WTC11 (cell line): ENCODE data around the gene SPART. TPM values are rescaled to one million over a fixed set of nuclear protein-coding genes. Genes with fewer than 3 reads are reported as not detected.
"Not testable (repeated sequence)": the region's sequence is repeated elsewhere in the genome, so short reads cannot be mapped to it uniquely, and the experiment has no call there.

Experiments
- ATAC-seq: fragments of 200-7000 bp; cut with Tn5 transposase; 2 replicates; pipeline ENCODE4 v1.10.0; 2021; ENCODE audit warnings: mild to moderate bottlenecking, moderate library complexity
- CTCF ChIA-PET: fragments of 300-600 bp; sonication (Branson Sonifier 250); formaldehyde crosslinking; loops from one replicate; lab custom pipeline; 2021; ENCODE audit warnings: antibody characterized with exemption; lab: Charles Lee
- POLR2A ChIA-PET: fragments of 350-600 bp; sonication (Branson Sonifier 250); formaldehyde crosslinking; loops from one replicate; lab custom pipeline; 2021; ENCODE audit warnings: antibody characterized with exemption; lab: Charles Lee
- DNase-seq: peaks from one replicate; pipeline ENCODE4 v3.0.0; 2021; ENCODE audit warnings: low spot score
- H3K27ac Mint-ChIP-seq: 2 replicates; pipeline ENCODE4 v1.8.0; 2021; ENCODE audit warnings: mixed read lengths
- H3K27me3 Mint-ChIP-seq: 2 replicates; pipeline ENCODE4 v1.8.0; 2021; ENCODE audit warnings: low read depth, mild to moderate bottlenecking, moderate library complexity, mixed read lengths
- H3K36me3 Mint-ChIP-seq: 2 replicates; pipeline ENCODE4 v1.8.0; 2021; ENCODE audit warnings: mixed read lengths
- H3K4me1 Mint-ChIP-seq: 2 replicates; pipeline ENCODE4 v1.8.0; 2022; ENCODE audit warnings: mixed read lengths
- H3K4me3 Mint-ChIP-seq: 2 replicates; pipeline ENCODE4 v1.8.0; 2021; ENCODE audit warnings: mild to moderate bottlenecking, moderate library complexity, mixed read lengths
- H3K9me3 Mint-ChIP-seq: 2 replicates; pipeline ENCODE4 v1.8.0; 2021; ENCODE audit warnings: mixed read lengths
- ARID4B ChIP-seq: sonication (generic); formaldehyde crosslinking; IDR thresholded peaks from 2 replicates; pipeline ENCODE4 v1.8.0; 2023; ENCODE audit warnings: missing genetic modification reagents, mild to moderate bottlenecking, borderline replicate concordance
- ATF6 ChIP-seq: sonication (generic); formaldehyde crosslinking; IDR thresholded peaks from 2 replicates; pipeline ENCODE4 v1.8.1; 2023; ENCODE audit warnings: mild to moderate bottlenecking, missing genetic modification reagents
- CBFB ChIP-seq: sonication (generic); formaldehyde crosslinking; IDR thresholded peaks from 2 replicates; pipeline ENCODE4 v1.8.1; 2022; ENCODE audit warnings: mild to moderate bottlenecking, low read depth, missing genetic modification reagents
- E2F1 ChIP-seq: sonication (generic); formaldehyde crosslinking; IDR thresholded peaks from 2 replicates; pipeline ENCODE4 v1.8.0; 2022; ENCODE audit warnings: mild to moderate bottlenecking, missing genetic modification reagents
- E2F4 ChIP-seq: sonication (generic); formaldehyde crosslinking; IDR thresholded peaks from 2 replicates; pipeline ENCODE4 v1.8.1; 2022; ENCODE audit warnings: low read depth, mild to moderate bottlenecking, moderate library complexity, missing genetic modification reagents, borderline replicate concordance
- ELF4 ChIP-seq: sonication (generic); formaldehyde crosslinking; IDR thresholded peaks from 2 replicates; pipeline ENCODE4 v1.8.1; 2022; ENCODE audit warnings: low read depth, mild to moderate bottlenecking, moderate library complexity, missing genetic modification reagents
- HMGA2 ChIP-seq: fragments of 250-450 bp; sonication (Bioruptor Pico); IDR thresholded peaks from 2 replicates; pipeline ENCODE4 v1.4.0; 2021; ENCODE audit warnings: mild to moderate bottlenecking, moderate library complexity
- IRF1 ChIP-seq: sonication (generic); formaldehyde crosslinking; IDR thresholded peaks from 2 replicates; pipeline ENCODE4 v1.8.0; 2023; ENCODE audit warnings: missing genetic modification reagents
- KAT7 ChIP-seq: sonication (generic); formaldehyde crosslinking; IDR thresholded peaks from 2 replicates; pipeline ENCODE4 v1.8.1; 2023; ENCODE audit warnings: missing genetic modification reagents, mild to moderate bottlenecking, borderline replicate concordance
- RELA ChIP-seq: sonication (generic); formaldehyde crosslinking; IDR thresholded peaks from 2 replicates; pipeline ENCODE4 v1.8.1; 2022; ENCODE audit warnings: missing genetic modification reagents, mild to moderate bottlenecking, borderline replicate concordance
- SMAD3 ChIP-seq: sonication (generic); formaldehyde crosslinking; IDR thresholded peaks from 2 replicates; pipeline ENCODE4 v1.8.0; 2022; ENCODE audit warnings: missing genetic modification reagents, mild to moderate bottlenecking, borderline replicate concordance
- ZBTB21 ChIP-seq: sonication (generic); formaldehyde crosslinking; IDR thresholded peaks from 2 replicates; pipeline ENCODE4 v1.8.1; 2023; ENCODE audit warnings: mild to moderate bottlenecking, missing genetic modification reagents, borderline replicate concordance
- ZNF121 ChIP-seq: sonication (generic); formaldehyde crosslinking; IDR thresholded peaks from 2 replicates; pipeline ENCODE4 v1.8.0; 2023; ENCODE audit warnings: missing genetic modification reagents
- ZNF138 ChIP-seq: sonication (generic); formaldehyde crosslinking; conservative IDR thresholded peaks from 2 replicates; pipeline ENCODE4 v1.8.1; 2022; ENCODE audit warnings: mild to moderate bottlenecking, moderate library complexity, missing genetic modification reagents
- total RNA-seq: library from RNA; stranded (reverse); gene quantifications from 3 replicates; pipeline ENCODE4 v1.2.3, GENCODE V29; 2021

The SPART gene
- total RNA-seq, 1 experiment from 2014 or later: 95.7 TPM

- no peak for TF ChIP-seq ATF6 (CRISPR knock-in tag)
- no peak for TF ChIP-seq E2F1 (CRISPR knock-in tag)
- no peak for TF ChIP-seq ELF4 (CRISPR knock-in tag)
Measured at GRCh38 chr13:36332986-36333385, 13.2 kb downstream of the SPART start (continued).

- not testable (repeated sequence) for DNase-seq, H3K9me3 Mint-ChIP-seq, H3K4me3 Mint-ChIP-seq, H3K27me3 Mint-ChIP-seq
- CTCF ChIA-PET: interaction anchor here (0.9 to 1.9 kb wide), 2 partner anchors 15 to 49 kb away, joined by 4 to 7 read pairs; no protein-coding TSS in a partner anchor
- Mint-ChIP-seq H3K36me3 (peaks cover 40% of the 10 kb centered on the region), H3K4me1 (peaks cover 43% of the 10 kb centered on the region)
- TF ChIP-seq ZNF121: peak; percentile 94
- TF ChIP-seq, all 79 proteins: peak for 1; not testable (repeated sequence) for 78
- not testable (repeated sequence) for ATAC-seq, H3K27ac Mint-ChIP-seq
- POLR2A ChIA-PET: interaction anchor here (0.6 kb wide), 1 partner anchor 32 kb away, joined by 8 read pairs; no protein-coding TSS in a partner anchor
Measured at GRCh38 chr13:36332255-36332654, 13.9 kb downstream of the SPART start.

GRCh38 chr13:36331280-36331679 lies 14.9 kb downstream of the SPART start:
- H3K27me3 Mint-ChIP-seq: no peaks in the 10 kb centered on the region
- CTCF ChIA-PET: interaction anchor here (1.0 to 1.9 kb wide), 4 partner anchors 12 to 56 kb away, joined by 3 to 7 read pairs (median 4); no protein-coding TSS in a partner anchor
- no peak for TF ChIP-seq E2F4
- TF ChIP-seq ARID4B (CRISPR knock-in tag): no peak
- TF ChIP-seq SMAD3 (CRISPR knock-in tag): no peak
- no peak for TF ChIP-seq ZNF138 (CRISPR knock-in tag)
- no peak for TF ChIP-seq RELA (CRISPR knock-in tag)
- no peak for TF ChIP-seq CBFB (CRISPR knock-in tag)
- TF ChIP-seq IRF1 (CRISPR knock-in tag): no peak
- TF ChIP-seq HMGA2: no peak
- no peak for TF ChIP-seq ZBTB21 (CRISPR knock-in tag)
- no peak for TF ChIP-seq KAT7 (CRISPR knock-in tag)
- TF ChIP-seq, all 79 proteins: peak for 0
- Mint-ChIP-seq H3K36me3 (peaks cover 47% of the 10 kb centered on the region), H3K4me3 (no peak overlapping the region), H3K9me3 (no peaks in the 10 kb centered on the region), H3K4me1 (peaks cover 42% of the 10 kb centered on the region), H3K27ac (peak overlapping the region; percentile 90; the same call in 1 of the 2 replicates)
- ATAC-seq (peak; percentile 58), DNase-seq (no peak)
- POLR2A ChIA-PET: no interaction called here
